Anterior cingulate cortex (tissue), 58 donors: ENCODE results near the gene SLC15A1.

Experiments
- DNase-seq, 58 donors: peaks; one replicate each; lab custom pipeline; 2025; lab: John Stamatoyannopoulos, UW

The SLC15A1 gene

GRCh38 chr13:98707281-98707999, 45.0 kb downstream of the SLC15A1 start:
- DNase-seq, result no peak

GRCh38 chr13:98706446-98707110, 45.9 kb downstream of the SLC15A1 start:
- no peak for DNase-seq

- DNase-seq, result no peak
These were observed 54.7 kb downstream of the SLC15A1 start for GRCh38 chr13:98697791-98698190.

DNA sequence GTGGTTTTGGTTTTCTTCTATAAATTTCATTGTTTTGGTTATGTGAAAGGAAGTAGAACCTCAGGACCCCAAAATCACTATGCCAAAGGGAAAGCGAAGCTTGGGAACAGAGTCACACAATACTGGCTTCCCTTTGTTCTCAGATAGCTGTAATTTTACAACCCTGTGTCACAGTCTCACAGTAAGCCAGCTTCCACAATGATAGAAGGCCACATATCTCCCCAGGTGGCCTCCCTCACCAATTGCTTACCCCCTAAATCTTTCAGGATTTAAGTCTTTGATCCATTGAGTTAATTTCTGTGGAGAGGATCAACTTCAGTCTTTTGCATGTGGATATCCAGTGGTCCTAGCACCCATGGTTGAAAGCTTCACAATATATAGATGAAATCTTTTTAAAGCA, 58.7 kb downstream of the SLC15A1 start:
- no peak for DNase-seq

DNA sequence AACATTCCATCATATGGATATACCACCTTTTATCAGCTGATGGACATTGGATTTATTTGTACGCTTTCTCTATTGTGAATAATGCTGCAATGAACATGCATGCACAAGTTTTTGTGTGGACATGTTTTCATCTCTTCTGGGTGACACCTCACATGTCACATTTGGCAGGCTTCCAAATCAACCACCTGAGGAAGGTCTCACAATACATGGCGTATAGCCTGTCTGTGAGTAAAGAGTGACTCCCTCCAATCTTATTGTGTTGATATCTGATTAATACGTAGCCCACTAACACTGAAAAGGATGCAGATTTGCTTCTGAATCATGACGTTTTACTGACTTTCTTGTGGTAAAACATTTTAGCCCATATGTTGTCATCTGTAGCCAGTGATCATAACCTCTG, 61.1 kb downstream of the SLC15A1 start:
- no peak for DNase-seq

DNA sequence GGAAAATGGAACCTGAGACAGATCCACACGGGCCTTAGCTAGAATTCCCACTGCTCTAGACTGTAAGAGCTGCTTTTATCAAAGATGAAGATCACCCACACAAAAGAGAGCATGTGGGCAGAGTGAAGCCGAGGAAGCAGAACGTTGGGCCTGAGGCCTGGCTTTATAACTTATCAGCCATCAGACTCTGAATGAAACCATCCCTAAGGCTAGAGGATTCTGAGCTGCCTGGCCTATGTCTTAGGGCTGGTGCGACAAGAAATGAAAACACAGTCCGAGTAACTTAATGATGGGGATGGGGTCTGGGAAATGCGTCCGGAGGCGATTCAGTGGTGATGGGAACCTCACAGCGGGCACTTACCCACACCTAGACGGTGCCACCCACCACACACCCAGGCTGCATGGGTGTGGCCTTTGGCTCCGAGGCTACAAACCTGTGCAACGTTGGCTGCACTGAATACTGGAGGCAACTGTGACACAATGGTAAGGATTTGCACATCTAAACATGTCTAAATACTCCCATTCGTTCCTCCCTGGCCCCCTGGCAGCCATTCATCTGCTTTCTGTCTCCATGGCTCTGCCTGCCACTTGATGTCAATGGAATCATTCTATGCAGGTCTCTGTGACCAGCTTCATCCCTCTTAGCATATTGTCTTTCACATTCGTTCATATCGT, 62.0 kb downstream of the SLC15A1 start:
- no peak for DNase-seq

- DNase-seq, result no peak
These were observed 63.0 kb downstream of the SLC15A1 start for GRCh38 chr13:98689347-98689968.

DNA sequence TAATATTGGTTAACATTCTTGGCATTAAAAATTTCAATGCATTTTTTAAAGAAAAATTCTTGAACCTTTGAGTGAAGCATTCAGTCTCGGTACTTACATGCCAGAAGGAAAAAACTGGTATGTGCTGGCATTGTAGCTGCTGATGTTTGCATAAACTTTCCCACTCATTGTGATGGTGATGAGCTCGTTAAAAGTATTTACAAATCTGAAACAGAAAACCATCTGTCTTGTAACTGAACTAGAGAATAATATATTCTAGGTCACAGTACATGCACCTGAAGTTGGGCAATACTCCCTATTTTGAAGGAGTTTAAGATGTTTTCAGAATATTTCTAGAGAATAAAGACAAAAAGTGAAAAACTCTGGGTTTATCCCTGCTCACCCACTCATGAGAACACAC, 64.1 kb downstream of the SLC15A1 start:
- no peak for DNase-seq

DNA sequence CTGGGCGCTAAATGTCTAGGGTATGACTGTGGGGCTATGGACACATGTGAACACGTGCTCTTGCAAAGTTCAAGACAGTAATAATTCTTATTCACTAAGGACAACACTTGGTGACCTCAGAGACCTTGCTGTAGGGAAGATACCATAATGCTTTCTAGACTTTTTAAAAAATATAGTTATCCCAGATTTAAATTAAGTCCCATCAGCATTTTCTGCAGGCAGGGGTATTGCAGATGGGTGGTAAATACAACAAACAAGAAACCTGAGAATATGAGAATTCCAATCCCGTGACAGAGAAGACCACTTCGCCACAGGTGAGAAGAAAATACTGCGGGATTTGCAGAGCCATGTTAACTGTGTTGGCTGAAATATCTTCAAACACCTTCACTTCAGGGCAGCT, 65.2 kb downstream of the SLC15A1 start:
- DNase-seq, result no peak

DNA sequence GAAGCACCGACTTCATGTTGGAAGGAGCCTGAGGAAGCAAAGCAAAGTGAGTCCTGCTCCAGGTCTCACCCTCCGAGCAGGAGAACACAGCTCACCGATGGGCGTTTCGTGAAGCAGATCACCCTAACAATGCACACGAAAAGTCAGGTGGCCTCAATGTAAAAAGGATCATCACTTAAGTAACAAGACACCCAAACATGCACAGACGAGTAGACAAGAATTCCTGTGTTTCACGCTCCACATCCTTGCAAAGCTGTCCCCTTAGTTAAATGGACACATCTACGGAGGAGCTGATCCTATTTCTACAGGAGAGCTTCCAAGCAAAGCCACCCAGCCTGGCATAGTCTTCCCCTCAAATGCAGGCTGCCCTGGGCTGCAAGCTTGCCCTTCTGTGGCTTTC, 66.2 kb downstream of the SLC15A1 start:
- DNase-seq, result no peak

GRCh38 chr13:98685146-98685545, 67.3 kb downstream of the SLC15A1 start:
- DNase-seq, result no peak

- no peak for DNase-seq
These were observed 71.4 kb downstream of the SLC15A1 start for GRCh38 chr13:98681049-98681448.

DNA sequence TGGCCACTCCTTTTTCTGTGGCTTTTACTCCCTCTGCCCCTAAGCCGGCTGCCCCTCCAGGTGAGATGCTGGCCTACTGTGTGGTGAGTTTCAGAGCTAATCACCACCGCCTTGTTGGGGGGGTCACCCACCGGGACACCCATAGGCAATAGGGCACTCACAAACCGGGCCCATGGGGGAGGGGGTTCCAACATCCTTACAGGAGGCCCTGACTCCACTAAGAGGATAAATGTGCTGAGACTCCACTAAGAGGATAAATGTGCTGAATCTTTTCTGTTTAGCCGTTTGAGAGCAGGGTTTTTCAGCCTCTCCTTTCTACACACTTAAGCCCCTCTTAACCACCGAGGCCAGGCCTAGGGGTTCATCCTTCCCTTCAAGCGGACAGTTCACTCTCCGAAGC, 73.7 kb downstream of the SLC15A1 start:
- no peak for DNase-seq

DNA sequence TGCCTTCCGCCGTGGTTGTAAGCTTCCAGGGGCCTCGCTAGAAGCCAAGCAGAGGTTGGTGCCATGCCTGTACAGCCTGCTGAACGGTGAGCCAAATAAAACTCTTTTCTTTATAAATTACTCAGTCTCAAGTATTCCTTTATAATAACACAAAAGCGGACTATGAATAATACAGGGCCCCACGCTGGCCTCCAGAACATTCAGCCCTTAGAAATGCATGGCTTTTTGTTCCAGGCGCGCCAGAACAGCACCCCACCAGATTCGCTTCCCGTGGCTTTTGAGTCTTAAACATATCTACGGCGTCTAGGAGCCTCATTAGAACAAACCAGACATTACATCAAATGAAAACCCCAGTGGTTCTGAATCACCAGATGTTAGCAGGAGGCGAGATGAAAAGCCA, 75.1 kb downstream of the SLC15A1 start:
- DNase-seq, result peak in 1 of 58 donors; percentile 7

GRCh38 chr13:98676239-98676638, 76.2 kb downstream of the SLC15A1 start:
- DNase-seq, result no peak

DNA sequence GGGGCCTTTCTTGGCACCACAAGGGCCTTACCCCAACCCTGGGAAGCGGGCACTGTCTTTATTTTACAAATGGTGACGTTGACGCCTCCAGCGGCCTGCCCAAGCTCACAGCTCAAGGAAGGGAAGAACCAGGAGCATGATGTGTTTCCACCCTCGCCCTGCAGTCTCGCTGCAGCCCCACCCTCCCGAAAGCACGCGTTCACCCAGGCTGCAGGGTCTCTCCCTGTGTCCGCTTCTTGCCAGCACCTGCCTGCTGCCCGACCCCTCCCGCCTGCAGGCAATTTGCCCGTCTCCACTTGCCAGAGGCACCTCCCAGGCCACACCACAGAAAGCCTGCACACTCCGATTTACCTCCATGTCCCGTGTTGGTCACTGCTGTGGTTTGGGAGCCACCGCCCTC, 76.6 kb downstream of the SLC15A1 start:
- DNase-seq, result no peak

- DNase-seq, result no peak
These were observed 77.4 kb downstream of the SLC15A1 start for GRCh38 chr13:98675066-98675465.

GRCh38 chr13:98672947-98673613, 79.4 kb downstream of the SLC15A1 start:
- peak in 42 of 58 donors; percentile 5 to 63 (median 22) for DNase-seq

DNA sequence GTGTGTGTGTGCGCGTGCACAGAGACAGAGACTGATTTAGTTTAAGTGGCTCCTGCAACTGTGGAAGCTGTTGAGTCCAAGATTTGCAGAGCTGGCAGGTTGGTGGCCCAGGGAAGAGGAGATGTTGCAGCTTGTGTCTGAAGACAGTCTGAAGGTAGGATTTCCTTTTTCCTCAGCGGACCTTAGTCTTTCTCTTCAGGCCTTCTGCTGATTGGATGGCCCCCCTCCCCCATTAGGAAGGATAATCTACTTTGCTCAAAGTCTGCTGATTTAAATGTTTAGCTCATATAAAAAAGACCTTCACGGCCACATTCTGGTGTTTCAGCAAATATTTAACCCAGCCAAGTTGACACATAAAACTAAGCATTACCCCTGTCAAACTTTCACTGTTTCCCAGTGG, 84.3 kb downstream of the SLC15A1 start:
- DNase-seq, result no peak

DNA sequence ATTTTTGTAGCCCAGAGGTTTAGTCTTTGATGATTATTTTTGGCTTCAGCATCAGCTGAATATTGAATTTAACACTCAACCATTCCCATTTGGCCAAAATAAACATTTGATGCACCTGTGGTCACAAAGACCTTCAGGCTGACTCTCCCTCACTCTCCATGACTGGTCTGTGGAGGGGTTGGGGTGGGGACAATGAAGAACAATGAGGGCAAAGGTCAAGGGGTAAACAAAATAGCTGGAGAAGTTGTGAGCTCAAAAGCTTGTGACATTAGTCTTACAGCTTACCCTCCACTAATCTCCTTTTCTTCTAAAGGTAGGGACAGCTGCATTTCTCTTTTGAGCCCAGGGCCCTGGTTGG, 86.9 kb downstream of the SLC15A1 start:
- no peak for DNase-seq
